HepG2 (cell line): ENCODE measurements around the gene GRHPR. TPM values are rescaled to one million over a fixed set of nuclear protein-coding genes. Genes with fewer than 3 reads are reported as not detected.
A peak's percentile ranks its signal among the peaks of the same experiment; 100 is the strongest.

Experiments
- CREB1 ChIP-seq, 2 experiments: fragments of 450-650 bp in 1 of 2; IDR thresholded peaks; 2 replicates each; pipeline ENCODE4 v1.6.1; 2016 to 2017; ENCODE audit warnings: control low read depth in 1 of 2, mild to moderate bottlenecking in 1 of 2, missing compliant biosample characterization in 1 of 2, missing genetic modification characterization in 1 of 2
- ELF1 ChIP-seq: sonication (generic); formaldehyde crosslinking; IDR thresholded peaks from 2 replicates; pipeline ENCODE4 v1.4.0; 2020; ENCODE audit warnings: missing genetic modification reagents
- ISX ChIP-seq: sonication (generic); formaldehyde crosslinking; conservative IDR thresholded peaks from 2 replicates; pipeline ENCODE4 v1.5.0; 2020; ENCODE audit warnings: missing genetic modification reagents
- NR2F1 ChIP-seq, 2 experiments: fragments of 450-650 bp in 1 of 2; formaldehyde crosslinking in 1 of 2; IDR thresholded peaks; 2 replicates each; pipeline versions ENCODE4 v1.5.0 to v1.6.1; 2016 to 2020; ENCODE audit warnings: mild to moderate bottlenecking in 1 of 2, missing compliant biosample characterization in 1 of 2, missing genetic modification reagents in 1 of 2, moderate library complexity in 1 of 2
- PLRG1 ChIP-seq: fragments of 450-650 bp; conservative IDR thresholded peaks from 2 replicates; pipeline ENCODE4 v1.6.1; 2016
- POGK ChIP-seq: sonication (generic); formaldehyde crosslinking; conservative IDR thresholded peaks from 2 replicates; pipeline ENCODE4 v1.8.0; 2022; ENCODE audit warnings: mild to moderate bottlenecking, moderate library complexity, missing genetic modification reagents
- RNF2 ChIP-seq: fragments of 450-650 bp; conservative IDR thresholded peaks from 2 replicates; pipeline ENCODE4 v1.6.1; 2016; ENCODE audit warnings: low read depth
- SNRNP70 ChIP-seq: fragments of 200-400 bp; formaldehyde crosslinking; IDR thresholded peaks from 2 replicates; pipeline ENCODE4 v1.6.1; 2017; ENCODE audit warnings: mild to moderate bottlenecking, low read depth, low read length, moderate library complexity
- TP53 ChIP-seq: sonication (generic); formaldehyde crosslinking; conservative IDR thresholded peaks from 2 replicates; pipeline ENCODE4 v1.4.0; 2020; ENCODE audit warnings: missing genetic modification reagents
- ZC3H13 ChIP-seq: sonication (generic); formaldehyde crosslinking; IDR thresholded peaks from 2 replicates; pipeline ENCODE4 v1.8.1; 2023; ENCODE audit warnings: mild to moderate bottlenecking, missing genetic modification reagents, moderate library complexity
- ZNF160 ChIP-seq: sonication (generic); formaldehyde crosslinking; IDR thresholded peaks from 2 replicates; pipeline ENCODE4 v1.8.0; 2022; ENCODE audit warnings: mild to moderate bottlenecking, inconsistent platforms, missing genetic modification reagents
- ZNF431 ChIP-seq: sonication (generic); formaldehyde crosslinking; IDR thresholded peaks from 2 replicates; pipeline ENCODE4 v1.9.0; 2022; ENCODE audit warnings: missing genetic modification reagents, low read depth, mild to moderate bottlenecking, borderline replicate concordance
- ZNF549 ChIP-seq: sonication (generic); formaldehyde crosslinking; IDR thresholded peaks from 2 replicates; pipeline ENCODE4 v1.5.0; 2020; ENCODE audit warnings: missing genetic modification reagents
- ZNF644 ChIP-seq: IDR thresholded peaks from 2 replicates; pipeline ENCODE4 v1.6.1; 2016; ENCODE audit warnings: low read depth
- ZNF687 ChIP-seq: sonication (generic); formaldehyde crosslinking; IDR thresholded peaks from 2 replicates; pipeline ENCODE4 v1.5.1; 2020; ENCODE audit warnings: mild to moderate bottlenecking, missing genetic modification reagents, moderate library complexity
- ZNF772 ChIP-seq: sonication (generic); formaldehyde crosslinking; IDR thresholded peaks from 2 replicates; pipeline ENCODE4 v1.5.0; 2020; ENCODE audit warnings: mild to moderate bottlenecking, missing genetic modification reagents
- ZNF816 ChIP-seq: sonication (generic); formaldehyde crosslinking; IDR thresholded peaks from 2 replicates; pipeline ENCODE4 v1.8.0; 2022; ENCODE audit warnings: missing genetic modification reagents, mild to moderate bottlenecking, borderline replicate concordance
- ZZZ3 ChIP-seq: sonication (generic); formaldehyde crosslinking; IDR thresholded peaks from 2 replicates; pipeline ENCODE4 v1.4.0; 2020; ENCODE audit warnings: missing genetic modification reagents, mild to moderate bottlenecking, borderline replicate concordance
- polyA plus RNA-seq, 8 experiments: library from polyadenylated mRNA; depleted of rRNA in 3 of 8; stranded (reverse) in 7 of 8; unstranded in 1 of 8; fragments of >200 nt; fragmentation: Illumina TruSeq in 4 of 8; extraction: Trizol in 4 of 8; gene quantifications; 2 replicates each; pipeline versions ENCODE4 v1.2.1 to v1.2.3, GENCODE V29; 2011 to 2016; ENCODE audit warnings: low read depth in 4 of 8, missing spikeins in 1 of 8, mixed read lengths in 1 of 8; ENCODE audit not compliant: insufficient read depth in 1 of 8
- total RNA-seq, 5 experiments: library from RNA; depleted of rRNA; stranded (reverse); fragments of >200 nt; fragmentation: Illumina TruSeq; extraction: Trizol; gene quantifications; 2 replicates each; pipeline ENCODE4 v1.2.3, GENCODE V29; 2016; ENCODE audit warnings: low read depth in 1 of 5
- TF ChIP-seq, protein P1 (sequence below): sonication (generic); formaldehyde crosslinking; IDR thresholded peaks from 2 replicates; pipeline ENCODE4 v1.5.0; 2020; ENCODE audit warnings: mild to moderate bottlenecking, missing genetic modification reagents, borderline replicate concordance
- TF ChIP-seq, protein P2 (sequence below): sonication (generic); formaldehyde crosslinking; conservative IDR thresholded peaks from 2 replicates; pipeline ENCODE4 v1.8.0; 2022; ENCODE audit warnings: missing genetic modification reagents

GRHPR gene
- total and polyA plus RNA-seq, 2 of the 13 experiments (the other 11 are each of a cell fraction or from before 2014, with no cell fraction given), result 113 to 115 TPM

- TF ChIP-seq ZNF687 (CRISPR knock-in tag) (peak; percentile 74), RNF2 (0 out of 2 replicates have a peak, but pooled peaks have one; percentile 8), TP53 (no peak), POGK (peak; percentile 44; the same call in 1 of the 2 replicates), ZNF160 (CRISPR knock-in tag) (0 out of 2 replicates have a peak, but pooled peaks have one; percentile 35), ISX (CRISPR knock-in tag) (no peak), ZNF816 (CRISPR knock-in tag) (peak; percentile 34; the same call in 1 of the 2 replicates), ZNF772 (no peak), ZZZ3 (no peak), ELF1 (CRISPR knock-in tag) (no peak), ZC3H13 (CRISPR knock-in tag) (no peak), NR2F1 (CRISPR knock-in tag; IDR thresholded peaks at IDR 0.05) (no peak), ZNF549 (CRISPR knock-in tag) (no peak), CREB1 (IDR thresholded peaks at IDR 0.05) (no peak), CREB1 (CRISPR knock-in tag; IDR thresholded peaks at IDR 0.05) (no peak), PLRG1 (no peak), SNRNP70 (no peak), ZNF644 (CRISPR knock-in tag) (no peak), ZNF431 (CRISPR knock-in tag) (no peak)
- TF ChIP-seq, protein P1, sequence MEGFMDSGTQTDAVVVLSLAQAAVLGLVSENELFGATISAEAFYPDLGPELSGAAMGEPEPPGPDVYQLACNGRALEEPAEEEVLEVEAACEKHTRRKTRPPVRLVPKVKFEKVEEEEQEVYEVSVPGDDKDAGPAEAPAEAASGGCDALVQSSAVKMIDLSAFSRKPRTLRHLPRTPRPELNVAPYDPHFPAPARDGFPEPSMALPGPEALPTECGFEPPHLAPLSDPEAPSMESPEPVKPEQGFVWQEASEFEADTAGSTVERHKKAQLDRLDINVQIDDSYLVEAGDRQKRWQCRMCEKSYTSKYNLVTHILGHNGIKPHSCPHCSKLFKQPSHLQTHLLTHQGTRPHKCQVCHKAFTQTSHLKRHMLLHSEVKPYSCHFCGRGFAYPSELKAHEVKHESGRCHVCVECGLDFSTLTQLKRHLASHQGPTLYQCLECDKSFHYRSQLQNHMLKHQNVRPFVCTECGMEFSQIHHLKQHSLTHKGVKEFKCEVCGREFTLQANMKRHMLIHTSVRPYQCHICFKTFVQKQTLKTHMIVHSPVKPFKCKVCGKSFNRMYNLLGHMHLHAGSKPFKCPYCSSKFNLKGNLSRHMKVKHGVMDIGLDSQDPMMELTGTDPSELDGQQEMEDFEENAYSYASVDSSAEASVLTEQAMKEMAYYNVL (CRISPR knock-in tag), result 0 out of 2 replicates have a peak, but pooled peaks have one; percentile 49
- TF ChIP-seq, protein P2, sequence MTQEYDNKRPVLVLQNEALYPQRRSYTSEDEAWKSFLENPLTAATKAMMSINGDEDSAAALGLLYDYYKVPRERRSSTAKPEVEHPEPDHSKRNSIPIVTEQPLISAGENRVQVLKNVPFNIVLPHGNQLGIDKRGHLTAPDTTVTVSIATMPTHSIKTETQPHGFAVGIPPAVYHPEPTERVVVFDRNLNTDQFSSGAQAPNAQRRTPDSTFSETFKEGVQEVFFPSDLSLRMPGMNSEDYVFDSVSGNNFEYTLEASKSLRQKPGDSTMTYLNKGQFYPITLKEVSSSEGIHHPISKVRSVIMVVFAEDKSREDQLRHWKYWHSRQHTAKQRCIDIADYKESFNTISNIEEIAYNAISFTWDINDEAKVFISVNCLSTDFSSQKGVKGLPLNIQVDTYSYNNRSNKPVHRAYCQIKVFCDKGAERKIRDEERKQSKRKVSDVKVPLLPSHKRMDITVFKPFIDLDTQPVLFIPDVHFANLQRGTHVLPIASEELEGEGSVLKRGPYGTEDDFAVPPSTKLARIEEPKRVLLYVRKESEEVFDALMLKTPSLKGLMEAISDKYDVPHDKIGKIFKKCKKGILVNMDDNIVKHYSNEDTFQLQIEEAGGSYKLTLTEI (CRISPR knock-in tag), result no peak
Measured at GRCh38 chr9:37466037-37466709, 43.7 kb downstream of the GRHPR start (continued).
